Right cardiac atrium (tissue), 5 donors: ENCODE measurements around the gene ATP6V1B1. TPM values are rescaled to one million over a fixed set of nuclear protein-coding genes. Genes with fewer than 3 reads are reported as not detected.

ENCODE experiments used
- ATAC-seq, 2 donors: fragments of 200-7000 bp; cut with Tn5 transposase; one replicate each; pipeline versions ENCODE4 v1.8.0 to v1.9.1; 2020; ENCODE audit warnings: moderate library complexity in 2 of 2, mild to moderate bottlenecking in 1 of 2
- DNase-seq, 3 donors: peaks; one replicate each; pipeline ENCODE4 v3.0.0-alpha.2; 2020
- H3K27ac ChIP-seq: one replicate; pipeline ENCODE4 v1.5.1; 2013; ENCODE audit warnings: mild to moderate bottlenecking, low read length, control low read depth, moderate library complexity
- H3K27me3 ChIP-seq: one replicate; pipeline ENCODE4 v1.6.1; 2013; ENCODE audit not compliant: control insufficient read depth, insufficient read depth
- H3K4me1 ChIP-seq: one replicate; pipeline ENCODE4 v1.6.1; 2013; ENCODE audit warnings: low read length; ENCODE audit not compliant: control insufficient read depth, insufficient read depth
- H3K4me3 ChIP-seq: one replicate; pipeline ENCODE4 v1.5.1; 2013; ENCODE audit warnings: low read length, control low read depth
- H3K9me3 ChIP-seq: one replicate; pipeline ENCODE4 v1.6.1; 2013; ENCODE audit warnings: low read length; ENCODE audit not compliant: control insufficient read depth
- WGBS: extraction: QIAGEN DNeasy Blood & Tissue Kit; methylation state at CpG from one replicate; pipeline ENCODE4 v1.1.7; 2013; 5-methylcytosine and 5-hydroxymethylcytosine counted together
- intact Hi-C, 4 donors: fragments of 100-400 bp; cut with DNase I; formaldehyde crosslinking; loops; one replicate each; pipeline versions ENCODE4 v1.11.0 to v1.14.0; 2022 to 2023
- polyA plus RNA-seq: library from polyadenylated mRNA; stranded (reverse); fragments of 200-250 nt; gene quantifications from one replicate; pipeline ENCODE4 v1.2.3, GENCODE V29; 2013
- total RNA-seq, 4 donors: library from RNA; stranded (reverse); fragmentation: NEBNext Ultra II Directional; extraction: Animal tissue kit (Norgen Biotek cat#: 25700); gene quantifications; one replicate each; pipeline ENCODE4 v1.2.1, GENCODE V29; 2021
- donor health status: healthy with polysubstance abuse.
- donor health status: DM: no; HTN: yes; CAD: no.
- donor health status: DM: no; HTN: no; CAD: no.
- donor health status: DM: no; HTN: yes; CAD: no; lungs with severe emphysema.
- donor health status: DM: yes; HTN: yes; CAD: no.

The ATP6V1B1 gene
- total and polyA plus RNA-seq, 5 donors, result 0.26 to 0.93 (median 0.84) TPM; not detected in 2

GRCh38 chr2:70919672-70920366 lies 15.9 kb upstream of the ATP6V1B1 start:
- H3K9me3 ChIP-seq, result no peaks in the 10 kb centered on the region
- no peak overlapping the region for H3K4me3 ChIP-seq
- DNase-seq (peak; percentile 70 to 91 (median 89)), ATAC-seq (peak; percentile 81 to 83)
- H3K4me1 ChIP-seq, result no peaks in the 10 kb centered on the region
- WGBS, result 34% methylated on average over 16 of the region's 16 CpGs
- intact Hi-C loops, result loop anchor here in 2 of 4 donors (5.0 kb wide), 1 partner anchor 48 kb away; no protein-coding TSS in a partner anchor
- no peak overlapping the region for H3K27ac ChIP-seq
- H3K27me3 ChIP-seq, result no peaks in the 10 kb centered on the region

- intact Hi-C loops, result loop anchor here in 1 of 4 donors (5.0 kb wide), 1 partner anchor 48 kb away; no protein-coding TSS in a partner anchor
- Histone ChIP-seq H3K27ac (no peak overlapping the region), H3K27me3 (no peaks in the 10 kb centered on the region), H3K4me3 (no peak overlapping the region), H3K9me3 (no peaks in the 10 kb centered on the region), H3K4me1 (no peaks in the 10 kb centered on the region)
- no peak for DNase-seq
- ATAC-seq, result no peak
- WGBS, result 97% methylated on average over 3 of the region's 3 CpGs
These were observed 15.4 kb upstream of the ATP6V1B1 start for GRCh38 chr2:70920367-70920715.

GRCh38 chr2:70921031-70921430 lies 14.7 kb upstream of the ATP6V1B1 start:
- no peak overlapping the region for H3K4me3 ChIP-seq
- DNase-seq (no peak), ATAC-seq (no peak)
- WGBS, result 98% methylated on average over 12 of the region's 12 CpGs
- H3K27ac ChIP-seq, result no peak overlapping the region
- peaks cover 2% of the 10 kb centered on the region for H3K4me1 ChIP-seq
- intact Hi-C loops, result loop anchor here in 1 of 4 donors (5.0 kb wide), 1 partner anchor 49 kb away; no protein-coding TSS in a partner anchor
- no peaks in the 10 kb centered on the region for H3K27me3 ChIP-seq
- H3K9me3 ChIP-seq, result no peaks in the 10 kb centered on the region

GRCh38 chr2:70921839-70922234 lies 13.9 kb upstream of the ATP6V1B1 start:
- DNase-seq, result no peak
- Histone ChIP-seq H3K4me3 (no peak overlapping the region), H3K27me3 (no peaks in the 10 kb centered on the region), H3K4me1 (peaks cover 3% of the 10 kb centered on the region), H3K27ac (no peak overlapping the region), H3K9me3 (no peaks in the 10 kb centered on the region)
- WGBS, result 47% methylated on average over 2 of the region's 2 CpGs
- intact Hi-C loops, result loop anchor here in 1 of 4 donors (5.0 kb wide), 1 partner anchor 50 kb away; no protein-coding TSS in a partner anchor
- no peak for ATAC-seq

- peaks cover 3% of the 10 kb centered on the region for H3K4me1 ChIP-seq
- H3K27ac ChIP-seq, result no peak overlapping the region
- H3K4me3 ChIP-seq, result no peak overlapping the region
- no peaks in the 10 kb centered on the region for H3K27me3 ChIP-seq
- no peak for DNase-seq
- 68% methylated on average over 18 of the region's 18 CpGs for WGBS
- intact Hi-C loops, result loop anchor here in 1 of 4 donors (5.0 kb wide), 1 partner anchor 50 kb away; no protein-coding TSS in a partner anchor
- no peak for ATAC-seq
- no peaks in the 10 kb centered on the region for H3K9me3 ChIP-seq
These were observed 13.2 kb upstream of the ATP6V1B1 start for GRCh38 chr2:70922235-70923234.

- ATAC-seq (no peak), DNase-seq (no peak)
- Histone ChIP-seq H3K9me3 (no peaks in the 10 kb centered on the region), H3K4me3 (no peak overlapping the region), H3K4me1 (peaks cover 3% of the 10 kb centered on the region), H3K27ac (no peak overlapping the region), H3K27me3 (no peaks in the 10 kb centered on the region)
- intact Hi-C loops, result loop anchor here in 1 of 4 donors (5.0 kb wide), 1 partner anchor 51 kb away; no protein-coding TSS in a partner anchor
- WGBS, result 71% methylated on average over 10 of the region's 10 CpGs
These were observed 12.2 kb upstream of the ATP6V1B1 start for GRCh38 chr2:70923378-70924015.

GRCh38 chr2:70926042-70926441 lies 9.7 kb upstream of the ATP6V1B1 start:
- WGBS, result 96% methylated on average over 2 of the region's 2 CpGs
- Histone ChIP-seq H3K4me1 (peaks cover 3% of the 10 kb centered on the region), H3K27ac (no peak overlapping the region), H3K27me3 (no peaks in the 10 kb centered on the region), H3K9me3 (no peaks in the 10 kb centered on the region), H3K4me3 (no peak overlapping the region)
- intact Hi-C loops, result no loop called here
- ATAC-seq (no peak), DNase-seq (no peak)

GRCh38 chr2:70927138-70927537 lies 8.6 kb upstream of the ATP6V1B1 start:
- Histone ChIP-seq H3K9me3 (no peaks in the 10 kb centered on the region), H3K27ac (no peak overlapping the region), H3K4me3 (no peak overlapping the region), H3K4me1 (peaks cover 3% of the 10 kb centered on the region), H3K27me3 (no peaks in the 10 kb centered on the region)
- intact Hi-C loops, result no loop called here
- ATAC-seq (no peak), DNase-seq (no peak)
- WGBS, result 85% methylated on average over 3 of the region's 3 CpGs

- WGBS, result 89% methylated on average over 9 of the region's 9 CpGs
- Histone ChIP-seq H3K9me3 (no peaks in the 10 kb centered on the region), H3K4me1 (peaks cover 3% of the 10 kb centered on the region), H3K27ac (no peak overlapping the region), H3K27me3 (no peaks in the 10 kb centered on the region), H3K4me3 (no peak overlapping the region)
- intact Hi-C loops, result no loop called here
- no peak for DNase-seq
- no peak for ATAC-seq
These were observed 8.1 kb upstream of the ATP6V1B1 start for GRCh38 chr2:70927641-70928040.

- ATAC-seq, result no peak
- 80% methylated on average over 5 of the region's 5 CpGs for WGBS
These were observed 7.3 kb upstream of the ATP6V1B1 start for GRCh38 chr2:70928366-70928765.

More at GRCh38 chr2:70928366-70928765, 7.3 kb upstream of the ATP6V1B1 start:
- no peaks in the 10 kb centered on the region for H3K27me3 ChIP-seq
- H3K27ac ChIP-seq, result no peak overlapping the region
- DNase-seq, result no peak
- intact Hi-C loops, result no loop called here
- no peak overlapping the region for H3K4me3 ChIP-seq
- H3K4me1 ChIP-seq, result peaks cover 3% of the 10 kb centered on the region
- no peaks in the 10 kb centered on the region for H3K9me3 ChIP-seq
